ENCODE measurements around the gene GOLT1A. TPM values are rescaled to one million over a fixed set of nuclear protein-coding genes. Genes with fewer than 3 reads are reported as not detected.

The GOLT1A gene
- total and polyA plus RNA-seq, 2 of the 8 experiments (the other 6 are each of a cell fraction or from before 2014, with no cell fraction given): 7.5 to 8.5 TPM

DNA sequence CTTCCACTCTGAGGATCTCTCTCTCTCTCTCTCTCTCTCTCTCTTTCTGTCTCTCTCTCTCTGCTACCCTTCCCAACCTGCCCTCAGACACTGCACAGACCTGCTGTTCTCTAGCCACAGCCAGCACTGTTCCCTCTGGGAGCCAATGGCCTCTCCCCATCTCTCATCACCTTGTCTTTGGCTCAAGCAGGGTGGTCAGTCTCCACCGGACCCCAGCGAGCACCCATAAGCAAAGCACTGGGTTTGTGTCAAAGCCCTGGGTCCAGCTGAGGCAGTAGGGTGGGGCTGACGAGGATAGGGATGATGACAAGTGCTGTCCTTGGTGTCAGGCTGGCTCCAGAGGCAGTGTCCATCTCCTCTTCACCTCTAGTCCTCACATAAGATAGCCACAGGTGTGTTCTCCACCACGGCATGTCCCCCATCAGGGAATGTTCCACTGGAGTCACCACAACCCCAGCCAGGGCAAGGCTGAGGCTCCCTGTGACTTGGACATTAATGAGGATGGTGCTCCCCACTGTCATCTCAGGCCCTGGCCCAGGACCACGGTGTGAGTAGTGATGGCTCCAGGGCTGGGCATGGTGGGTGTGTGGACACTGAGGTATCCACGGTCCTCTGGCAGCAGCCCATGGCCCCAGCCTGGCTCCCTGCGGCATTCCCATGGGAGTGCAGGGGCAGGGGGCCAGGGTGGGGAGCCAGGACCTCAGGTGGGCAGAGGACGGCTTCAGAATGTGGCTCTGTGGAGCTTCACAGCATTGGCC, 8.4 kb upstream of the GOLT1A start:
- WGBS, 2 experiments (ENCODE audit: extremely low coverage in 1 of 2, insufficient coverage in 1 of 2, insufficient read length in 1 of 2, insufficient replicate concordance in 2 of 2, low coverage in 1 of 2, low lambda C conversion rate in 2 of 2, missing lambda C conversion rate in 1 of 2): 85% methylated on average over 8 of the region's 8 CpGs; no CpG with 5 or more reads in 1 of the 2 experiments
- TF ChIP-seq GTF2F1 (IDR thresholded peaks at IDR 0.05; ENCODE audit: borderline replicate concordance, low read depth, low read length) (no peak), BRCA1 (IDR thresholded peaks at IDR 0.05; ENCODE audit: low read depth, low read length) (no peak), CTBP2 (IDR thresholded peaks at IDR 0.05; ENCODE audit: borderline replicate concordance, insufficient read depth, insufficient read length, low read length) (no peak), RFX5 (IDR thresholded peaks at IDR 0.05; ENCODE audit: borderline replicate concordance, low read depth, low read length) (no peak), NANOG (IDR thresholded peaks at IDR 0.05; ENCODE audit: insufficient read depth, low read depth, low read length, poor library complexity, severe bottlenecking) (no peak), KDM4A (IDR thresholded peaks at IDR 0.05; ENCODE audit: low read depth, low read length, severe bottlenecking) (no peak), FOSL1 (IDR thresholded peaks at IDR 0.05; ENCODE audit: insufficient read depth, low read depth, low read length) (no peak), SIRT6 (IDR thresholded peaks at IDR 0.05; ENCODE audit: low read length) (no peak), SIX5 (IDR thresholded peaks at IDR 0.05; ENCODE audit: low read depth, low read length) (no peak), RAD21 (IDR thresholded peaks at IDR 0.05 in 1 of 2, conservative IDR thresholded peaks at IDR 0.05 in 1 of 2; ENCODE audit: low read depth in 2 of 2, low read length in 2 of 2) (no peak), EZH2 (IDR thresholded peaks at IDR 0.05; ENCODE audit: low read depth, low read length, severe bottlenecking) (no peak)

More for the DNA sequence above, 8.4 kb upstream of the GOLT1A start:
- Histone ChIP-seq H3K4ac (replicated peaks; ENCODE audit: insufficient read length, low read depth, low read length) (no peak overlapping the region), H4K91ac (replicated peaks; ENCODE audit: insufficient read length, low read length) (no peak overlapping the region), H2BK120ac (replicated peaks; ENCODE audit: low read depth, low read length) (no peak overlapping the region), H4K8ac (ENCODE audit: extremely low read depth, insufficient read depth, low read length) (no peak overlapping the region), H3K9ac (replicated peaks in 1 of 4; ENCODE audit: extremely low read depth in 1 of 4, low read depth in 3 of 4, low read length in 3 of 4) (no peak overlapping the region), H4K5ac (ENCODE audit: insufficient read length, low read depth, low read length) (no peak overlapping the region), H2BK12ac (ENCODE audit: low read depth, low read length) (no peak overlapping the region), H3K79me2 (ENCODE audit: control insufficient read depth in 1 of 2, insufficient read depth in 2 of 2, low read length in 2 of 2) (no peaks in the 10 kb centered on the region), H3K4me1 (replicated peaks in 1 of 4; ENCODE audit: control insufficient read depth in 3 of 4, insufficient read depth in 4 of 4, low read length in 3 of 4) (0 out of 7 replicates have a peak, but pooled peaks cover 0 to 2% (median 0%) of the 10 kb centered on the region in 4 experiments), H2AFZ (ENCODE audit: low read length) (no peak overlapping the region), H3K4me3 (ENCODE audit: extremely low read depth in 1 of 4, insufficient read depth in 2 of 4, low read depth in 3 of 4, low read length in 4 of 4) (no peak overlapping the region), H3K56ac (replicated peaks; ENCODE audit: insufficient read length, low read depth, low read length) (no peak overlapping the region), H2AK5ac (ENCODE audit: low read depth, low read length) (no peak overlapping the region), H3K4me2 (ENCODE audit: insufficient read depth in 1 of 2, low read depth in 2 of 2, low read length in 2 of 2) (no peak overlapping the region), H2BK15ac (ENCODE audit: low read length) (no peak overlapping the region), H3K23ac (ENCODE audit: insufficient read length) (no peak overlapping the region), H2BK20ac (ENCODE audit: low read length) (no peak overlapping the region), H3K18ac (ENCODE audit: extremely low read depth, low read length) (no peak overlapping the region), H4K20me1 (replicated peaks in 1 of 2; ENCODE audit: control insufficient read depth in 1 of 2, insufficient read depth in 2 of 2, low read length in 2 of 2) (no peaks in the 10 kb centered on the region), H2BK5ac (ENCODE audit: low read depth, low read length) (no peak overlapping the region), H3K27ac (ENCODE audit: low read depth, low read length) (no peak overlapping the region), H3K23me2 (ENCODE audit: low read depth, low read length) (no peaks in the 10 kb centered on the region), H3K79me1 (ENCODE audit: low read depth, low read length) (no peaks in the 10 kb centered on the region), H3K27me3 (replicated peaks in 1 of 4; ENCODE audit: control insufficient read depth in 3 of 4, extremely low read depth in 1 of 4, insufficient read depth in 3 of 4, low read length in 3 of 4) (no peaks in the 10 kb centered on the region), H3K14ac (ENCODE audit: insufficient read length) (no peak overlapping the region), H3K36me3 (ENCODE audit: control insufficient read depth in 2 of 4, insufficient read depth in 4 of 4, low read length in 3 of 4) (no peaks in the 10 kb centered on the region; a peak in 1 of 8 replicates), H3K9me3 (ENCODE audit: insufficient read depth in 2 of 2, low read depth in 1 of 2, low read length in 1 of 2) (no peaks in the 10 kb centered on the region)
- CTCF ChIA-PET (ENCODE audit: partially characterized antibody): interaction anchor here (1.0 to 1.7 kb wide), 5 partner anchors 11 to 147 kb away, joined by 4 to 6 read pairs (median 5); partner anchors contain the start of gene PLEKHA6
- POLR2A ChIA-PET (ENCODE audit: partially characterized antibody): interaction anchor here (1.3 kb wide), 1 partner anchor 33 kb away, joined by 3 read pairs; no protein-coding TSS in a partner anchor
- FAIRE-seq (no peak), DNase-seq (ENCODE audit: low read depth in 1 of 2, low spot score in 2 of 2) (no peak)
